Measurements from ENCODE around the gene RCL1.

- no peak for TF ChIP-seq CTCF (conservative IDR thresholded peaks at IDR 0.05; ENCODE audit: low read depth, low read length)
- TF ChIP-seq EZH2 (IDR thresholded peaks at IDR 0.05; ENCODE audit: borderline replicate concordance, low read depth, low read length, poor library complexity, severe bottlenecking): no peak
These were observed 86.4 kb downstream of the RCL1 start for GRCh38 chr9:4879115-4879558.

Data from A673 (cell line).